ENCODE measurements around the gene INHA. TPM values are rescaled to one million over a fixed set of nuclear protein-coding genes. Genes with fewer than 3 reads are reported as not detected.
A peak's percentile ranks its signal among the peaks of the same experiment; 100 is the strongest.

INHA gene
- total RNA-seq, 6 experiments from 2014 or later = not detected

GRCh38 chr2:219592736-219593135 is 20.6 kb downstream of the INHA start:
- Histone ChIP-seq H3K9me3 (no peaks in the 10 kb centered on the region), H3K4me1 (peaks cover 0 to 5% (median 0%) of the 10 kb centered on the region in 4 donors), H3K4me3 (no peak overlapping the region), H3K27me3 (no peaks in the 10 kb centered on the region), H3K27ac (no peak overlapping the region), H3K36me3 (no peaks in the 10 kb centered on the region)
- intact Hi-C loops (cut with DNase I) = no loop called here
- no peak for TF ChIP-seq POLR2A (IDR thresholded peaks at IDR 0.05)
- TF ChIP-seq, protein P1, sequence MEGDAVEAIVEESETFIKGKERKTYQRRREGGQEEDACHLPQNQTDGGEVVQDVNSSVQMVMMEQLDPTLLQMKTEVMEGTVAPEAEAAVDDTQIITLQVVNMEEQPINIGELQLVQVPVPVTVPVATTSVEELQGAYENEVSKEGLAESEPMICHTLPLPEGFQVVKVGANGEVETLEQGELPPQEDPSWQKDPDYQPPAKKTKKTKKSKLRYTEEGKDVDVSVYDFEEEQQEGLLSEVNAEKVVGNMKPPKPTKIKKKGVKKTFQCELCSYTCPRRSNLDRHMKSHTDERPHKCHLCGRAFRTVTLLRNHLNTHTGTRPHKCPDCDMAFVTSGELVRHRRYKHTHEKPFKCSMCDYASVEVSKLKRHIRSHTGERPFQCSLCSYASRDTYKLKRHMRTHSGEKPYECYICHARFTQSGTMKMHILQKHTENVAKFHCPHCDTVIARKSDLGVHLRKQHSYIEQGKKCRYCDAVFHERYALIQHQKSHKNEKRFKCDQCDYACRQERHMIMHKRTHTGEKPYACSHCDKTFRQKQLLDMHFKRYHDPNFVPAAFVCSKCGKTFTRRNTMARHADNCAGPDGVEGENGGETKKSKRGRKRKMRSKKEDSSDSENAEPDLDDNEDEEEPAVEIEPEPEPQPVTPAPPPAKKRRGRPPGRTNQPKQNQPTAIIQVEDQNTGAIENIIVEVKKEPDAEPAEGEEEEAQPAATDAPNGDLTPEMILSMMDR (IDR thresholded peaks at IDR 0.05) = no peak
- DNase-seq = no peak
- no peak for ATAC-seq
- 77% methylated on average over 5 of the region's 6 CpGs for WGBS (ENCODE audit: insufficient coverage, low coverage, low lambda C conversion rate, missing lambda C conversion rate)

DNA sequence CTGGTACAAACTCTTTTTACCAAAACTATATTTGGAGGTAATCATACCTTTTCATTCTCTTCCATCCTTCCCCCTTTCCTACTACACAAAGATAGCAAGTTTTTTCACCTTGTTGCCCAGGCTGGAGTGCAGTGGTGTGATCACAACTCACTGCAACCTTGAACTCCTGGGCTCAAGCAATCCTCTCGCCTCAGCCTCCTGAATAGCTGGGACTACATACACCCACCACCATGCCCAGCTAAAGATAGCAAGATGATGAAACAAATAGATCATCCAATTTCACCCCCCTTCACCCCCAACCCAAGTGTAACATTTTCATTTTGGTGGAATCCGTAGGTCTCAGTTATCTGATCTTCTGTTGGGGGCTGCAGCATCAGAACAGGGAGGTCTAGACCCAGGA is 21.0 kb downstream of the INHA start:
- no peak overlapping the region for H3K27ac ChIP-seq
- no peak for TF ChIP-seq POLR2A (IDR thresholded peaks at IDR 0.05)
- TF ChIP-seq, protein P1 (IDR thresholded peaks at IDR 0.05) = no peak
- DNase-seq (no peak), ATAC-seq (no peak)
- no peaks in the 10 kb centered on the region for H3K36me3 ChIP-seq
- WGBS (ENCODE audit: insufficient coverage, low coverage, low lambda C conversion rate, missing lambda C conversion rate) = 69% methylated on average over 2 of the region's 2 CpGs
- intact Hi-C loops (cut with DNase I) = no loop called here
- H3K9me3 ChIP-seq = no peaks in the 10 kb centered on the region
- no peak overlapping the region for H3K4me3 ChIP-seq
- peaks cover 0 to 5% (median 0%) of the 10 kb centered on the region in 4 donors for H3K4me1 ChIP-seq
- no peaks in the 10 kb centered on the region for H3K27me3 ChIP-seq

GRCh38 chr2:219595256-219595655 is 23.1 kb downstream of the INHA start:
- H3K36me3 ChIP-seq = no peaks in the 10 kb centered on the region
- no peaks in the 10 kb centered on the region for H3K27me3 ChIP-seq
- H3K4me3 ChIP-seq = no peak overlapping the region
- no peaks in the 10 kb centered on the region for H3K9me3 ChIP-seq
- no peak for DNase-seq
- H3K4me1 ChIP-seq = peaks cover 0 to 5% (median 0%) of the 10 kb centered on the region in 4 donors
- TF ChIP-seq POLR2A (IDR thresholded peaks at IDR 0.05) = no peak
- TF ChIP-seq, protein P1 (IDR thresholded peaks at IDR 0.05) = no peak
- no peak overlapping the region for H3K27ac ChIP-seq
- WGBS (ENCODE audit: insufficient coverage, low coverage, low lambda C conversion rate, missing lambda C conversion rate) = 62% methylated on average over 3 of the region's 3 CpGs
- no peak for ATAC-seq
- intact Hi-C loops (cut with DNase I) = no loop called here

DNA sequence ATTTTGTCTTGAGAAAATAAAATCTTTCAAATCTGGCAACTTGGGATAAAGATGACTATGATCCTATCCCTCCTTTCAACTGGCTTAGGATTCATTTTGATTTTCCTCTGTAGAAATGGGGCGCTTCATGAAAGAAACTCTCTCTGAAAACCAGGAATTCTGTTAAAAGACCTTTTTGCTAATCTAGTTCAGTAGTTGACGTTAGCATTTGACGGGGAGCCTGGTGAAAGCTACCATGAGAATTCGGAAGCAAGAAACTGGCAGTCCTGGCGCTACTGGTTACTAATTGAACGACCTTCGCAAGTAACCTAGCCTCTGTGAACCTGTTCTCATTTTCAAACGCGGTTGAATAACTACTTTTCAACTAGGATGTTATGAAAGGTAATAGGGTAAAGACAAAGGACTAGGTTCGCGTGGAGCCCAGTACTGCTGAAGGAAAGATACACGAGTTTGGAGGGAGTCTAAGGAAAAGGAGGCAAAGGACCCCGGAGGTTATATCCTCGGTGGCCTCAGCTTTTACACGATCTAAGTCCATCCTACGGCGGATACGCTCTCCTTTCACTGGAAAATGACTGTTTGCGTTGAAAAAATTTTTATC is 24.9 kb downstream of the INHA start:
- no peak for DNase-seq

More for the DNA sequence above, 24.9 kb downstream of the INHA start:
- peak overlapping the region; percentile 85 for H3K27ac ChIP-seq
- peak; percentile 6 to 13 (median 10) for ATAC-seq
- H3K27me3 ChIP-seq = no peaks in the 10 kb centered on the region
- intact Hi-C loops (cut with DNase I) = no loop called here
- H3K36me3 ChIP-seq = no peaks in the 10 kb centered on the region
- peaks cover 0 to 5% (median 0%) of the 10 kb centered on the region in 4 donors for H3K4me1 ChIP-seq
- TF ChIP-seq, protein P1 (IDR thresholded peaks at IDR 0.05) = no peak
- no peak for TF ChIP-seq POLR2A (IDR thresholded peaks at IDR 0.05)
- H3K4me3 ChIP-seq = peak overlapping the region; percentile 53 to 79 (median 74)
- WGBS (ENCODE audit: insufficient coverage, low coverage, low lambda C conversion rate, missing lambda C conversion rate) = 9% methylated on average over 19 of the region's 19 CpGs
- no peaks in the 10 kb centered on the region for H3K9me3 ChIP-seq

All from right lobe of liver (tissue), 6 donors.